ENCODE data around the gene HOXD13.

Gene HOXD13

GRCh38 chr2:176072951-176073904 lies 19.3 kb upstream of the HOXD13 start:
- H3K4me1 ChIP-seq (ENCODE audit: insufficient read depth, poor library complexity, severe bottlenecking): no peaks in the 10 kb centered on the region
- ATAC-seq (ENCODE audit: low read depth): no peak
- no peak overlapping the region for H3K4me3 ChIP-seq (ENCODE audit: severe bottlenecking)
- peaks cover 39% of the 10 kb centered on the region for H3K27me3 ChIP-seq (ENCODE audit: insufficient read depth, poor library complexity, severe bottlenecking)
- no peaks in the 10 kb centered on the region for H3K9me3 ChIP-seq (ENCODE audit: severe bottlenecking)
- DNase-seq (ENCODE audit: low spot score): no peak
- H3K27ac ChIP-seq (ENCODE audit: poor library complexity, severe bottlenecking): no peak overlapping the region
- H3K36me3 ChIP-seq (ENCODE audit: low read depth): no peaks in the 10 kb centered on the region
- no peak for TF ChIP-seq CTCF (IDR thresholded peaks at IDR 0.05; ENCODE audit: poor library complexity, severe bottlenecking)

- no peak overlapping the region for H3K27ac ChIP-seq (ENCODE audit: poor library complexity, severe bottlenecking)
- ATAC-seq (ENCODE audit: low read depth): no peak
- peaks cover 56% of the 10 kb centered on the region for H3K27me3 ChIP-seq (ENCODE audit: insufficient read depth, poor library complexity, severe bottlenecking)
- TF ChIP-seq CTCF (IDR thresholded peaks at IDR 0.05; ENCODE audit: poor library complexity, severe bottlenecking): no peak
- no peak for DNase-seq (ENCODE audit: low spot score)
- H3K4me1 ChIP-seq (ENCODE audit: insufficient read depth, poor library complexity, severe bottlenecking): no peaks in the 10 kb centered on the region
- no peaks in the 10 kb centered on the region for H3K9me3 ChIP-seq (ENCODE audit: severe bottlenecking)
- no peaks in the 10 kb centered on the region for H3K36me3 ChIP-seq (ENCODE audit: low read depth)
- H3K4me3 ChIP-seq (ENCODE audit: severe bottlenecking): no peak overlapping the region
Observed at GRCh38 chr2:176074919-176075425, 17.5 kb upstream of the HOXD13 start.

- Histone ChIP-seq H3K27ac (ENCODE audit: poor library complexity, severe bottlenecking) (no peak overlapping the region), H3K36me3 (ENCODE audit: low read depth) (no peaks in the 10 kb centered on the region), H3K4me1 (ENCODE audit: insufficient read depth, poor library complexity, severe bottlenecking) (no peaks in the 10 kb centered on the region), H3K27me3 (ENCODE audit: insufficient read depth, poor library complexity, severe bottlenecking) (peaks cover 57% of the 10 kb centered on the region), H3K9me3 (ENCODE audit: severe bottlenecking) (no peaks in the 10 kb centered on the region), H3K4me3 (ENCODE audit: severe bottlenecking) (no peak overlapping the region)
- no peak for TF ChIP-seq CTCF (IDR thresholded peaks at IDR 0.05; ENCODE audit: poor library complexity, severe bottlenecking)
- DNase-seq (ENCODE audit: low spot score) (no peak), ATAC-seq (ENCODE audit: low read depth) (no peak)
Observed at GRCh38 chr2:176075481-176075880, 17.0 kb upstream of the HOXD13 start.

- peaks cover 63% of the 10 kb centered on the region for H3K27me3 ChIP-seq (ENCODE audit: insufficient read depth, poor library complexity, severe bottlenecking)
- ATAC-seq (ENCODE audit: low read depth) (no peak), DNase-seq (ENCODE audit: low spot score) (no peak)
- no peak overlapping the region for H3K4me3 ChIP-seq (ENCODE audit: severe bottlenecking)
- H3K9me3 ChIP-seq (ENCODE audit: severe bottlenecking): no peaks in the 10 kb centered on the region
- no peaks in the 10 kb centered on the region for H3K36me3 ChIP-seq (ENCODE audit: low read depth)
- no peak for TF ChIP-seq CTCF (IDR thresholded peaks at IDR 0.05; ENCODE audit: poor library complexity, severe bottlenecking)
- no peak overlapping the region for H3K27ac ChIP-seq (ENCODE audit: poor library complexity, severe bottlenecking)
- no peaks in the 10 kb centered on the region for H3K4me1 ChIP-seq (ENCODE audit: insufficient read depth, poor library complexity, severe bottlenecking)
Observed at GRCh38 chr2:176076063-176076462, 16.5 kb upstream of the HOXD13 start.

- Histone ChIP-seq H3K9me3 (ENCODE audit: severe bottlenecking) (no peaks in the 10 kb centered on the region), H3K4me1 (ENCODE audit: insufficient read depth, poor library complexity, severe bottlenecking) (no peaks in the 10 kb centered on the region), H3K27ac (ENCODE audit: poor library complexity, severe bottlenecking) (no peak overlapping the region), H3K27me3 (ENCODE audit: insufficient read depth, poor library complexity, severe bottlenecking) (peaks cover 70% of the 10 kb centered on the region), H3K36me3 (ENCODE audit: low read depth) (no peaks in the 10 kb centered on the region), H3K4me3 (ENCODE audit: severe bottlenecking) (no peak overlapping the region)
- no peak for TF ChIP-seq CTCF (IDR thresholded peaks at IDR 0.05; ENCODE audit: poor library complexity, severe bottlenecking)
- DNase-seq (ENCODE audit: low spot score) (no peak), ATAC-seq (ENCODE audit: low read depth) (no peak)
Observed at GRCh38 chr2:176076796-176077195, 15.7 kb upstream of the HOXD13 start.

Data from RWPE2 (cell line).